ENCODE measurements around the gene EID2B. TPM values are rescaled to one million over a fixed set of nuclear protein-coding genes. Genes with fewer than 3 reads are reported as not detected.

Gene EID2B
- total and polyA plus RNA-seq, 9 donors, result 2.3 to 7.5 (median 6.2) TPM

- no peak for DNase-seq
- H3K9me3 ChIP-seq, result no peaks in the 10 kb centered on the region
- H3K36me3 ChIP-seq, result no peaks in the 10 kb centered on the region
- no peak overlapping the region for H3K4me3 ChIP-seq
- WGBS, 3 donors, result 70 to 74% (median 73%) methylated on average over 5 of the region's 5 CpGs
- no peak overlapping the region for H3K27ac ChIP-seq
- TF ChIP-seq EP300 (IDR thresholded peaks at IDR 0.05) (no peak), POLR2A (IDR thresholded peaks at IDR 0.05) (no peak), CTCF (IDR thresholded peaks at IDR 0.05) (no peak)
- no peaks in the 10 kb centered on the region for H3K4me1 ChIP-seq (ENCODE audit: insufficient read depth)
- peaks cover 4% of the 10 kb centered on the region for H3K27me3 ChIP-seq
- intact Hi-C loops (cut with DNase I), result no loop called here
Observed at GRCh38 chr19:39501340-39501739, 31.3 kb downstream of the EID2B start.

GRCh38 chr19:39500543-39500942 lies 32.1 kb downstream of the EID2B start:
- WGBS, 3 donors, result 37 to 49% (median 42%) methylated on average over 4 of the region's 4 CpGs
- no peaks in the 10 kb centered on the region for H3K4me1 ChIP-seq (ENCODE audit: insufficient read depth)
- no peaks in the 10 kb centered on the region for H3K36me3 ChIP-seq
- intact Hi-C loops (cut with DNase I), result no loop called here
- H3K9me3 ChIP-seq, result no peaks in the 10 kb centered on the region
- no peak overlapping the region for H3K27ac ChIP-seq
- no peak overlapping the region for H3K4me3 ChIP-seq
- peaks cover 4% of the 10 kb centered on the region for H3K27me3 ChIP-seq
- TF ChIP-seq CTCF (IDR thresholded peaks at IDR 0.05), result no peak
- no peak for TF ChIP-seq POLR2A (IDR thresholded peaks at IDR 0.05)
- no peak for TF ChIP-seq EP300 (IDR thresholded peaks at IDR 0.05)
- DNase-seq, result no peak

- WGBS, 3 donors, result 72 to 81% (median 72%) methylated on average over 8 of the region's 8 CpGs
- TF ChIP-seq CTCF (IDR thresholded peaks at IDR 0.05), result no peak
- TF ChIP-seq EP300 (IDR thresholded peaks at IDR 0.05), result no peak
- TF ChIP-seq POLR2A (IDR thresholded peaks at IDR 0.05), result no peak
Observed at GRCh38 chr19:39499932-39500331, 32.7 kb downstream of the EID2B start.

GRCh38 chr19:39498798-39499642 lies 33.6 kb downstream of the EID2B start, which contains the start of gene DLL3:
Gene DLL3 (plus strand): TSS chr19:39498947. CDS start chr19:39498975, 28 bp downstream.
- Histone ChIP-seq H3K36me3 (no peaks in the 10 kb centered on the region), H3K27me3 (peaks cover 4% of the 10 kb centered on the region), H3K4me3 (no peak within 1 kb of the TSS), H3K9me3 (no peaks in the 10 kb centered on the region), H3K4me1 (ENCODE audit: insufficient read depth) (no peaks in the 10 kb centered on the region), H3K27ac (no peak within 1 kb of the TSS)
- 0 to 2% (median 1%) methylated on average over 49 to 60 of the region's 60 CpGs for WGBS, 3 donors
- TF ChIP-seq EP300 (IDR thresholded peaks at IDR 0.05) (no peak), POLR2A (IDR thresholded peaks at IDR 0.05) (no peak), CTCF (IDR thresholded peaks at IDR 0.05) (no peak)
- DNase-seq, result no peak
- intact Hi-C loops (cut with DNase I), result no loop called here

More at GRCh38 chr19:39499932-39500331, 32.7 kb downstream of the EID2B start:
- intact Hi-C loops (cut with DNase I), result no loop called here
- Histone ChIP-seq H3K4me3 (no peak overlapping the region), H3K27me3 (peaks cover 4% of the 10 kb centered on the region), H3K4me1 (ENCODE audit: insufficient read depth) (no peaks in the 10 kb centered on the region), H3K36me3 (no peaks in the 10 kb centered on the region), H3K27ac (no peak overlapping the region), H3K9me3 (no peaks in the 10 kb centered on the region)
- DNase-seq, result no peak

Data from ovary (tissue), 9 donors.